Tibial artery (tissue), 4 donors: ENCODE data around the gene RADIL.
A peak's percentile ranks its signal among the peaks of the same experiment; 100 is the strongest.

ENCODE experiments used
- DNase-seq, 2 donors: peaks; one replicate each; pipeline ENCODE4 v3.0.0-alpha.2; 2019
- H3K27ac ChIP-seq, 2 donors: fragments of 200-600 bp; sonication (generic) in 1 of 2; 1 replicate in 1 of 2; 2 replicates in 1 of 2; pipeline ENCODE4 v1.5.1; 2018 to 2019; ENCODE audit warnings: mild to moderate bottlenecking in 1 of 2
- H3K27me3 ChIP-seq, 2 donors: fragments of 200-600 bp; sonication (generic) in 1 of 2; one replicate each; pipeline versions ENCODE4 v1.5.1 to v1.6.0; 2016 to 2019
- H3K36me3 ChIP-seq, 3 donors: fragments of 200-600 bp; sonication (generic) in 2 of 3; one replicate each; pipeline ENCODE4 v1.5.1; 2016 to 2019; ENCODE audit warnings: mild to moderate bottlenecking in 2 of 3
- H3K4me1 ChIP-seq, 4 donors: fragments of 200-600 bp; sonication (generic) in 2 of 4; 1 replicate in 3 of 4; 2 replicates in 1 of 4; pipeline ENCODE4 v1.5.1; 2016 to 2019
- H3K4me3 ChIP-seq, 2 donors: fragments of 200-600 bp; sonication (generic) in 1 of 2; 1 replicate in 1 of 2; 2 replicates in 1 of 2; pipeline ENCODE4 v1.5.1; 2018 to 2019; ENCODE audit warnings: mild to moderate bottlenecking in 2 of 2
- H3K9me3 ChIP-seq, 3 donors: fragments of 200-600 bp; sonication (generic) in 1 of 3; one replicate each; pipeline ENCODE4 v1.5.1; 2016 to 2019
- intact Hi-C: fragments of 100-400 bp; cut with DNase I; formaldehyde crosslinking; loops from one replicate; pipeline ENCODE4 v1.15.0; 2023; ENCODE audit warnings: low total_unique reads
- TF ChIP-seq, protein P1 (sequence below), 2 experiments: fragments of 200-600 bp in 1 of 2; fragments of 450-650 bp in 1 of 2; IDR thresholded peaks; one replicate each; pipeline ENCODE4 v1.5.1; 2017 to 2019; ENCODE audit warnings: antibody characterized with exemption in 2 of 2, mild to moderate bottlenecking in 1 of 2, moderate library complexity in 1 of 2

The RADIL gene

DNA sequence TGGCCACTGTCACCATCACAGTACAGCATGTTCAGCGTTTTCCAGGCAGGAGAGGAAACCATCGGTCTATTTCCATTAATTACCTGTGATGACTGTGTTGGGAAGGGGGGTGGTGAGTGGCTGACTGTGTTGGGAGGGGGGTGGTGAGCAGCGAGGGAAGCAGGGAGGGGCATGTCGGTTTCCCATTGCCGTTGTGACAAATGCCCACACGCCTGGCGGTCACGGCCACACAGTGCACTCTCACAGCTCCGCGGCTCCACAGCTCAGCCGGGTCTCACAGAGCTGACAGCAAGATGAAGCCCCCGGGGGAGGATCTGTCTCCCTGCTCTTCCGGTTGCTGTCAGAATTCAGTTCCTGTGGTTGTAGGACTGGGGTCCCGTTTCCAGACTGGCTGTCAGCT is 69.1 kb downstream of the RADIL start:
- intact Hi-C loops = no loop called here

DNA sequence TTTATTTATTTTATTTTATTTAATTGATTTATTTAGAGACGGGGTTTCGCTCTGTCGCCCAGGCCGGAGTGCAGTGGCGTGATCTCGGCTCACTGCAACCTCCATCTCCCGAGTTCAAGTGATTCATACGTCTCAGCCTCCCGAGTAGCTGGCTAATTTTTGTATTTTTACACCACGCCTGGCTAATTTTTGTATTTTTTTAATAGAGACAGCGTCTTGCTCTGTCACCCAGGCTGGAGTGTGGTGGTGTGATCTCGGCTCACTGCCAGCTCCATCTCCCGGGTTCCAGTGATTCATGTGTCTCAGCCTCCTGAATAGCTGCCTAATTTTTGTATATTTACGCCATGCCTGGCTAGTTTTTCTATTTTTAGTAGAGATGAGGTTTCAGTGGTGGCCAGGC is 73.8 kb downstream of the RADIL start:
- TF ChIP-seq, protein P1, sequence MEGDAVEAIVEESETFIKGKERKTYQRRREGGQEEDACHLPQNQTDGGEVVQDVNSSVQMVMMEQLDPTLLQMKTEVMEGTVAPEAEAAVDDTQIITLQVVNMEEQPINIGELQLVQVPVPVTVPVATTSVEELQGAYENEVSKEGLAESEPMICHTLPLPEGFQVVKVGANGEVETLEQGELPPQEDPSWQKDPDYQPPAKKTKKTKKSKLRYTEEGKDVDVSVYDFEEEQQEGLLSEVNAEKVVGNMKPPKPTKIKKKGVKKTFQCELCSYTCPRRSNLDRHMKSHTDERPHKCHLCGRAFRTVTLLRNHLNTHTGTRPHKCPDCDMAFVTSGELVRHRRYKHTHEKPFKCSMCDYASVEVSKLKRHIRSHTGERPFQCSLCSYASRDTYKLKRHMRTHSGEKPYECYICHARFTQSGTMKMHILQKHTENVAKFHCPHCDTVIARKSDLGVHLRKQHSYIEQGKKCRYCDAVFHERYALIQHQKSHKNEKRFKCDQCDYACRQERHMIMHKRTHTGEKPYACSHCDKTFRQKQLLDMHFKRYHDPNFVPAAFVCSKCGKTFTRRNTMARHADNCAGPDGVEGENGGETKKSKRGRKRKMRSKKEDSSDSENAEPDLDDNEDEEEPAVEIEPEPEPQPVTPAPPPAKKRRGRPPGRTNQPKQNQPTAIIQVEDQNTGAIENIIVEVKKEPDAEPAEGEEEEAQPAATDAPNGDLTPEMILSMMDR (IDR thresholded peaks at IDR 0.05) = no peak
- Histone ChIP-seq H3K27me3 (no peaks in the 10 kb centered on the region), H3K9me3 (no peaks in the 10 kb centered on the region), H3K27ac (no peak overlapping the region), H3K36me3 (peaks cover 0 to 23% (median 10%) of the 10 kb centered on the region in 3 donors), H3K4me1 (no peaks in the 10 kb centered on the region), H3K4me3 (peak overlapping the region; percentile 4 to 14)
- no peak for DNase-seq
- intact Hi-C loops = no loop called here

More for the DNA sequence above, 69.1 kb downstream of the RADIL start:
- Histone ChIP-seq H3K27ac (no peak overlapping the region), H3K36me3 (peaks cover 0 to 28% (median 10%) of the 10 kb centered on the region in 3 donors), H3K4me3 (no peak overlapping the region), H3K4me1 (peaks cover 0 to 4% (median 2%) of the 10 kb centered on the region in 4 donors), H3K27me3 (peaks cover 0 to 2% of the 10 kb centered on the region in 2 donors), H3K9me3 (no peaks in the 10 kb centered on the region)
- TF ChIP-seq, protein P1 (IDR thresholded peaks at IDR 0.05) = no peak
- no peak for DNase-seq

DNA sequence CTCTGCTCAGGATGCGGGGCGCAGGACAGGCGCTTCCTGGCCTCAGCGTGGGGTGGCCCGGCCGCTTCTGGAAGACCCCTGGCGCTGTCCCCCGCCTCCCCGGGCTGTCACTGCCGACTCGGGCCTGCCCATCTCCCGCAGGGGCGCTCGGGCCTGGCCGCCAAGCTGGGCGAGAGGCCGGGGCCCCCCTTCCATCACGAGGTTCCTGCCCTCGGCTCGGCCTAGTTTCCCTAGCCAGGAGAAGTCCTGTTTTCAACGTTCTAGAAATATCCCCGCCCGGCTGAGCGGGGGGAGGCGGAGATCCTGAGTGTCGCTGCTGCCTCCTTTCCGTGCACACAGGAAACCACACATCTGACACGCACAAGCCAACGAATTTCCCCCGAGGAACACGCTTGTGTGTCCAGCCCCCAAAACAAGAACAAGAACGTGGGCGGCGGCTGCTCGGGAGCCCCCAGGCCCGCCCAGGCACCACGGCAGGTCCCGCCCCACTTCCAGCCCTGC is 74.4 kb downstream of the RADIL start:
- Histone ChIP-seq H3K27ac (no peak overlapping the region), H3K4me3 (peak overlapping the region; percentile 4 to 14), H3K27me3 (no peaks in the 10 kb centered on the region), H3K4me1 (no peaks in the 10 kb centered on the region), H3K9me3 (no peaks in the 10 kb centered on the region), H3K36me3 (peaks cover 0 to 19% (median 10%) of the 10 kb centered on the region in 3 donors)
- intact Hi-C loops = no loop called here
- TF ChIP-seq, protein P1 (IDR thresholded peaks at IDR 0.05) = no peak
- no peak for DNase-seq

DNA sequence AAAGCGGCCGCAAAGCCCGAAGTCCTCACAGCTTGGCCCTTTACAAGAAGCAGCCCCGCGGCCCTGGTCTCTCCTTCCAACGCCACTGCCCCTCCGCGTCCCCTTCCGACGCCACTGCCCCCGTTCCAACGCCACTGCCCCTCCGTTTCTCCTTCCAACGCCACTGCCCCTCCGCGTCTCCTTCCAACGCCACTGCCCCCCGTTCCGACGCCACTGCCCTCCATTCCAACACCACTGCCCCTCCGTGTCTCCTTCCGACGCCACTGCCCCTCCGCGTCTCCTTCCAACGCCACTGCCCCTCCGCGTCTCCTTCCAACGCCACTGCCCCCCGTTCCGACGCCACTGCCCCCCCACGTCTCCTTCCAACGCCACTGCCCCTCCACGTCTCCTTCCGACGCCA is 75.0 kb downstream of the RADIL start:
- Histone ChIP-seq H3K27me3 (no peaks in the 10 kb centered on the region), H3K4me1 (no peaks in the 10 kb centered on the region), H3K27ac (no peak overlapping the region), H3K4me3 (no peak overlapping the region), H3K36me3 (peaks cover 0 to 14% (median 5%) of the 10 kb centered on the region in 3 donors), H3K9me3 (no peaks in the 10 kb centered on the region)
- intact Hi-C loops = no loop called here
- DNase-seq = no peak
- TF ChIP-seq, protein P1 (IDR thresholded peaks at IDR 0.05) = no peak

DNA sequence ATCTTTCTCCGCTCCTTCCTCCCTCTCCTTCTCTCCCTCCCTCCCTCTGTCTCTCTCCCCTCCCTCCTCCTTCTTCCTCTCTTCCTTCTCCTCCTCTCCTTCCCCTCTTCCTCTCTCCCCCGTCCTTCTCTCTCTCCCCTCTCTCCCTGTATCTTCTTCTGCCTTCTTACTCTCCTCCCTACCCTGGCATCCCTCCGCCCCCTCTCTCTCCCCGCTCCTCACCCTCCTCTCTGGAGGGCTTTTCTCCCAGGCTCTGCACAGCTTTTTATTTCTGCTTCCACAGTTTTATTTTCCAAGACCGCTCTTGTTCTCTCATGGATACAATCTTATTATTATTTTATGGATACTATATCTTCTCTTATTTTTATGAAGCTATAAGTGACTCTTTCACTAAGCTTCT is 75.5 kb downstream of the RADIL start:
- Histone ChIP-seq H3K9me3 (no peaks in the 10 kb centered on the region), H3K36me3 (peaks cover 0 to 9% (median 0%) of the 10 kb centered on the region in 3 donors), H3K4me1 (no peaks in the 10 kb centered on the region), H3K27me3 (no peaks in the 10 kb centered on the region), H3K4me3 (no peak overlapping the region), H3K27ac (no peak overlapping the region)
- TF ChIP-seq, protein P1 (IDR thresholded peaks at IDR 0.05) = no peak
- DNase-seq = no peak
- intact Hi-C loops = no loop called here

DNA sequence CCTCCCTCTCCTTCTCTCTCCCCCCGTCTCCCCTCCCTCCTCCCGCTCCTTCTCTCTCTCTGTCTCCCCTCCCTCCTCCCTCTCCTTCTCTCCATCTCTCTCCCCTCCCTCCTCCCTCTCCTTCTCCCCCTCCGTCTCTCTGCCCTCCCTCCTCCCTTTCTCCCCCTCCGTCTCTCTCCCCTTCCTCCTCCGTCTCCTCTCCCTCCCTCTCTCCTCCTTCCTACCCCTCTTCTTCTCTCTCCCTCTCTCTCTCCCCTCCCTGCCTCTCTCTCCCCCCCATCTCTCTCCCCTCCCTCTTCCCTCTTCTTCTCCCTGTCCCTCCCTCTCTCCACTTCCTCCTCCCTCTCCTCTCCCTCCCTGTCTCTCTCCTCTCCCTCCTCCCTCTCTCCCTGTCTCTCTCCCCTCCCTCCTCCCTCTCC is 75.9 kb downstream of the RADIL start:
- Histone ChIP-seq H3K4me1 (no peaks in the 10 kb centered on the region), H3K4me3 (no peak overlapping the region), H3K9me3 (no peaks in the 10 kb centered on the region), H3K36me3 (peaks cover 0 to 9% (median 0%) of the 10 kb centered on the region in 3 donors), H3K27ac (no peak overlapping the region), H3K27me3 (no peaks in the 10 kb centered on the region)
- DNase-seq = no peak
- TF ChIP-seq, protein P1 (IDR thresholded peaks at IDR 0.05) = no peak
- intact Hi-C loops = no loop called here
